Uterus (tissue), 2 donors: ENCODE data around the gene IL17D.

Experiments used
- POLR2A ChIP-seq, 2 donors: fragments of 450-650 bp; IDR thresholded peaks; one replicate each; pipeline ENCODE4 v1.6.1; 2016; ENCODE audit warnings: antibody characterized with exemption in 2 of 2, mild to moderate bottlenecking in 1 of 2, moderate library complexity in 1 of 2
- TF ChIP-seq, protein P1 (sequence below), 4 experiments: fragments of 200-600 bp in 2 of 4; fragments of 450-650 bp in 2 of 4; sonication (generic) in 2 of 4; IDR thresholded peaks; one replicate each; pipeline ENCODE4 v1.5.1; 2016 to 2019; ENCODE audit warnings: antibody characterized with exemption in 4 of 4, mild to moderate bottlenecking in 2 of 4, moderate library complexity in 1 of 4

DNA sequence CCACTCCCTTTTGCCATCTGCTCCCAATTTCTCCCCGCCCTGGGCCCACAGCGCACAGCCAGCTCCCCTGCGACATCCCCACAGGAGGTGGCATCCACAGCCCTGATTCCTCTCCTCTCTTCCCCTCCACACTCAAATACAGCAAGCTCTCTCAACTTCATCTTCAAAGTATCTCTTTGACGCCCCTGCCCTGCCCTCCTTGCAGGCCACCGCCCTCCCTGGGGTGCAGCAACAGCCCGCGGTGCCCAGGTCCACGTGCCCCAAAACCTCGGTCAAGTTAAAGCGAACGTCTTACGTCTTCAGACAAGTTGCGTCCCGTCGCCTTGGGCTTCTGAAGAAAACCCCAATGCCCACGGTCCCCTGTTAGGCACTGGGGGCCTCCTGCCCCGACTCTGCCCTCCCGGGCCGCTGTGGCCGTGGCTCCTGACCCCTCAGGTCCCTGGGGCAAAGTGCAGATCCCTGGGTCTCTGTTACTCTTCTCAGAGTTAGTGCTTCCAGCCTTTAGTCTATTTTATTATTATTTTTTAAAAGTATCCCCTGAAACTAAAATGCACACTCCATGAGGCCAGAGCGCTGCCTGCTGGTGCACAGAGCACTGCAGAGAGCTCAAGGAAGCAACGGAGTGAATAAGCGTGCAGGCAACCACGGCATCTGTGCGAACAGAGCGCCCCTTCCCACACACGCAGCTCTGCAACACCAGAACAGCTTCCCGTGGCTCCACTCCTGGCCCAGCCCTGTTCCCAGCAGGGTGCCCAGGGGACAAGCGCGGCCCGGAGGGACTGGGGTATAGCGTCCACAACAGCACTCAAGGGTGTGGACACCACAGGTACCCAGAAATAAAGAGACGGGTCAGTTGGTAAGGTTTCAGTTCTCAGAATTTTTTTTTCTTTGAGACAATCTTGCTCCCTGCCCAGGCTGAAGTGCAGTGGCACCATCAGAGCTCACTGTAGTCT is 26.4 kb downstream of the IL17D start:
- TF ChIP-seq, protein P1, sequence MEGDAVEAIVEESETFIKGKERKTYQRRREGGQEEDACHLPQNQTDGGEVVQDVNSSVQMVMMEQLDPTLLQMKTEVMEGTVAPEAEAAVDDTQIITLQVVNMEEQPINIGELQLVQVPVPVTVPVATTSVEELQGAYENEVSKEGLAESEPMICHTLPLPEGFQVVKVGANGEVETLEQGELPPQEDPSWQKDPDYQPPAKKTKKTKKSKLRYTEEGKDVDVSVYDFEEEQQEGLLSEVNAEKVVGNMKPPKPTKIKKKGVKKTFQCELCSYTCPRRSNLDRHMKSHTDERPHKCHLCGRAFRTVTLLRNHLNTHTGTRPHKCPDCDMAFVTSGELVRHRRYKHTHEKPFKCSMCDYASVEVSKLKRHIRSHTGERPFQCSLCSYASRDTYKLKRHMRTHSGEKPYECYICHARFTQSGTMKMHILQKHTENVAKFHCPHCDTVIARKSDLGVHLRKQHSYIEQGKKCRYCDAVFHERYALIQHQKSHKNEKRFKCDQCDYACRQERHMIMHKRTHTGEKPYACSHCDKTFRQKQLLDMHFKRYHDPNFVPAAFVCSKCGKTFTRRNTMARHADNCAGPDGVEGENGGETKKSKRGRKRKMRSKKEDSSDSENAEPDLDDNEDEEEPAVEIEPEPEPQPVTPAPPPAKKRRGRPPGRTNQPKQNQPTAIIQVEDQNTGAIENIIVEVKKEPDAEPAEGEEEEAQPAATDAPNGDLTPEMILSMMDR (IDR thresholded peaks at IDR 0.05) = no peak
- TF ChIP-seq POLR2A (IDR thresholded peaks at IDR 0.05) = no peak
